Fibroblast of gingiva (primary cell): Measurements from ENCODE around the gene MORN1.
A peak's percentile ranks its signal among the peaks of the same experiment; 100 is the strongest.

Experiments
- DNase-seq: peaks from one replicate; pipeline ENCODE4 v3.0.0-alpha.2; 2011; ENCODE audit warnings: low read depth

The MORN1 gene

GRCh38 chr1:2289607-2290006, 101.7 kb downstream of the MORN1 start:
- DNase-seq, result no peak

- DNase-seq, result no peak
Measured at GRCh38 chr1:2288816-2289536, 102.4 kb downstream of the MORN1 start.

GRCh38 chr1:2288311-2288710, 103.0 kb downstream of the MORN1 start:
- no peak for DNase-seq

GRCh38 chr1:2287649-2288048, 103.7 kb downstream of the MORN1 start:
- DNase-seq, result no peak

- DNase-seq, result no peak
Measured at GRCh38 chr1:2286923-2287322, 104.4 kb downstream of the MORN1 start.

- no peak for DNase-seq
Measured at GRCh38 chr1:2284932-2285331, 106.4 kb downstream of the MORN1 start.

- DNase-seq, result no peak
Measured at GRCh38 chr1:2283991-2284895, 107.1 kb downstream of the MORN1 start.

GRCh38 chr1:2283371-2283990, 107.9 kb downstream of the MORN1 start:
- DNase-seq, result no peak

GRCh38 chr1:2282556-2283270, 108.6 kb downstream of the MORN1 start:
- DNase-seq, result no peak

GRCh38 chr1:2279817-2280216, 111.5 kb downstream of the MORN1 start:
- no peak for DNase-seq

- DNase-seq, result peak; percentile 78
Measured at GRCh38 chr1:2279210-2279639, 112.1 kb downstream of the MORN1 start.

GRCh38 chr1:2278591-2279209, 112.7 kb downstream of the MORN1 start:
- no peak for DNase-seq

GRCh38 chr1:2277741-2278488, 113.4 kb downstream of the MORN1 start:
- no peak for DNase-seq

- peak; percentile 44 for DNase-seq
Measured at GRCh38 chr1:2276803-2277580, 114.4 kb downstream of the MORN1 start.

- peak; percentile 44 for DNase-seq
Measured at GRCh38 chr1:2275796-2276536, 115.4 kb downstream of the MORN1 start.

GRCh38 chr1:2274929-2275475, 116.4 kb downstream of the MORN1 start:
- DNase-seq, result no peak

GRCh38 chr1:2274231-2274928, 117.0 kb downstream of the MORN1 start:
- DNase-seq, result no peak

GRCh38 chr1:2273401-2274090, 117.8 kb downstream of the MORN1 start:
- DNase-seq, result no peak
